Measurements from ENCODE around the gene MRPS15. TPM values are rescaled to one million over a fixed set of nuclear protein-coding genes. Genes with fewer than 3 reads are reported as not detected.
"Not testable (repeated sequence)": the region's sequence is repeated elsewhere in the genome, so short reads cannot be mapped to it uniquely, and the experiment has no call there.

MRPS15 gene
- total RNA-seq, 4 donors from 2014 or later, result 45.6 to 85.9 (median 56.3) TPM

DNA sequence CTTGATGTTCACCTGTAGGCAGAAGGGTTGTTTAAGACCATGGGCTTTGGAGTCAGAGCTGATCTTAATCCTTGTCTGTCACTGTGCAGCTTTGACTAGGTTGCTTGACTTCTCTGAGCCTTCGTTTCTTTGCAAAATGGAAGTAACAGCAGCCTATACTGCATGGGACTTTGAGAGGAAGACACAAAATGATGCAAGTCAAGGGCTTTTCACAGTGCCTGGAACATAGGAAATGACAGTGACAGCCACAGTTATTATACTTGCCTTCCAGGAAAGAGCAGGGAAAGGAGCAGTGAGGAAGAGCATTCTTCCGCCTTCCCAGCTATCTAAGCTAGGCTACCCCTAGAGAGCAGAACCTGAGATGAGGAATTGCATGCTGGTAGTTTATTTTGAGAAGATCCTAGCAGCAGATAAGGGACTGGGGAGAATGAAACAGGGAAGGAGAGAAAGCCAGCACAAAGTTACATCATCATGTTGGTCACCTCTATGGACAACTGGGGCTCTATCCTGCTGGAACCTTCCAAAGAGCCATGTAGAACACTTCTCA is 15.4 kb upstream of the MRPS15 start:
- no peak overlapping the region for H3K27ac ChIP-seq
- no peaks in the 10 kb centered on the region for H3K9me3 ChIP-seq
- no peaks in the 10 kb centered on the region for H3K36me3 ChIP-seq
- no peak overlapping the region for H3K4me3 ChIP-seq (replicated peaks in 1 of 3)
- peaks cover 13 to 23% of the 10 kb centered on the region in 2 donors for H3K4me1 ChIP-seq
- TF ChIP-seq POLR2A (IDR thresholded peaks at IDR 0.05), result no peak
- TF ChIP-seq CTCF (IDR thresholded peaks at IDR 0.05), result no peak
- DNase-seq, result no peak
- intact Hi-C loops (cut with DNase I), result no loop called here
- 89 to 96% methylated on average over 2 of the region's 2 CpGs for WGBS, 2 donors
- H3K27me3 ChIP-seq, result no peaks in the 10 kb centered on the region

- DNase-seq; H3K4me3 ChIP-seq (replicated peaks in 1 of 3); H3K27ac ChIP-seq; H3K36me3 ChIP-seq; H3K27me3 ChIP-seq; intact Hi-C loops (cut with DNase I); H3K9me3 ChIP-seq: not testable (repeated sequence)
- peaks cover 15 to 25% of the 10 kb centered on the region in 2 donors for H3K4me1 ChIP-seq
- WGBS, 2 donors, result 93 to 94% methylated on average over 13 of the region's 13 CpGs
These were observed 13.4 kb upstream of the MRPS15 start for GRCh38 chr1:36477615-36478014.

GRCh38 chr1:36476945-36477344 is 12.8 kb upstream of the MRPS15 start:
- no peaks in the 10 kb centered on the region for H3K36me3 ChIP-seq
- no peak for TF ChIP-seq CTCF (IDR thresholded peaks at IDR 0.05)
- TF ChIP-seq POLR2A (IDR thresholded peaks at IDR 0.05), result no peak
- peak overlapping the region; percentile 29 to 96 (median 46) for H3K27ac ChIP-seq
- H3K4me1 ChIP-seq, result peaks cover 22 to 32% of the 10 kb centered on the region in 2 donors
- H3K9me3 ChIP-seq, result no peaks in the 10 kb centered on the region
- WGBS, 2 donors, result 75 to 79% methylated on average over 5 of the region's 5 CpGs
- no peak for DNase-seq
- intact Hi-C loops (cut with DNase I), result no loop called here
- no peaks in the 10 kb centered on the region for H3K27me3 ChIP-seq
- no peak overlapping the region for H3K4me3 ChIP-seq (replicated peaks in 1 of 3)

- no peak for TF ChIP-seq POLR2A (IDR thresholded peaks at IDR 0.05)
- no peak for TF ChIP-seq CTCF (IDR thresholded peaks at IDR 0.05)
- no peaks in the 10 kb centered on the region for H3K9me3 ChIP-seq
- peak overlapping the region; percentile 29 to 96 (median 58) for H3K27ac ChIP-seq
- H3K36me3 ChIP-seq, result no peaks in the 10 kb centered on the region
- H3K4me3 ChIP-seq (replicated peaks in 1 of 3), result no peak overlapping the region
- H3K4me1 ChIP-seq, result peaks cover 28 to 41% of the 10 kb centered on the region in 2 donors
- WGBS, 2 donors, result 78 to 88% methylated on average over 7 of the region's 7 CpGs
- peak in 1 of 2 donors; percentile 34 for DNase-seq
- intact Hi-C loops (cut with DNase I), result no loop called here
- no peaks in the 10 kb centered on the region for H3K27me3 ChIP-seq
These were observed 11.9 kb upstream of the MRPS15 start for GRCh38 chr1:36475910-36476604.

- H3K36me3 ChIP-seq, result no peaks in the 10 kb centered on the region
- no peak for TF ChIP-seq POLR2A (IDR thresholded peaks at IDR 0.05)
- no peak for TF ChIP-seq CTCF (IDR thresholded peaks at IDR 0.05)
- 87% methylated on average over 6 to 9 of the region's 9 CpGs for WGBS, 2 donors
- H3K27ac ChIP-seq, result peak overlapping the region; percentile 51 to 96 (median 58)
- H3K4me3 ChIP-seq (replicated peaks in 1 of 3), result no peak overlapping the region
- intact Hi-C loops (cut with DNase I), result no loop called here
- no peak for DNase-seq
- no peaks in the 10 kb centered on the region for H3K27me3 ChIP-seq
- H3K9me3 ChIP-seq, result no peaks in the 10 kb centered on the region
- peaks cover 33 to 48% of the 10 kb centered on the region in 2 donors for H3K4me1 ChIP-seq
These were observed 11.2 kb upstream of the MRPS15 start for GRCh38 chr1:36475341-36475740.
